ENCODE data around the gene CCDC127.

The CCDC127 gene

GRCh38 chr5:206927-207536 is 10.9 kb downstream of the CCDC127 start:
- TF ChIP-seq FOXM1 (IDR thresholded peaks at IDR 0.05; ENCODE audit: borderline replicate concordance, low read depth): no peak
- no peak for TF ChIP-seq CEBPB (IDR thresholded peaks at IDR 0.05)
- TF ChIP-seq RAD21 (IDR thresholded peaks at IDR 0.05; ENCODE audit: low read depth): no peak
- TF ChIP-seq TAF1 (IDR thresholded peaks at IDR 0.05; ENCODE audit: low read depth): no peak
- no peak for TF ChIP-seq USF1 (IDR thresholded peaks at IDR 0.05)
- no peak for TF ChIP-seq ZBTB7A (IDR thresholded peaks at IDR 0.05; ENCODE audit: low read depth)
- TF ChIP-seq EGR1 (IDR thresholded peaks at IDR 0.05): no peak
- TF ChIP-seq MAX (IDR thresholded peaks at IDR 0.05): no peak

- peak; percentile 7; the same call in 1 of the 2 replicates for TF ChIP-seq NFIC (IDR thresholded peaks at IDR 0.05)
- no peak for TF ChIP-seq USF1 (IDR thresholded peaks at IDR 0.05)
Measured at GRCh38 chr5:206406-206805, 11.5 kb downstream of the CCDC127 start.

GRCh38 chr5:204966-205670 is 12.8 kb downstream of the CCDC127 start:
- no peak for TF ChIP-seq REST (IDR thresholded peaks at IDR 0.05; ENCODE audit: low read depth)
- TF ChIP-seq USF1 (IDR thresholded peaks at IDR 0.05): no peak
- TF ChIP-seq FOXM1 (IDR thresholded peaks at IDR 0.05; ENCODE audit: borderline replicate concordance, low read depth): no peak
- TF ChIP-seq NFIC (IDR thresholded peaks at IDR 0.05): no peak
- TF ChIP-seq CREB1 (IDR thresholded peaks at IDR 0.05; ENCODE audit: low read depth): no peak
- no peak for TF ChIP-seq CEBPB (IDR thresholded peaks at IDR 0.05)
- TF ChIP-seq ZBTB7A (IDR thresholded peaks at IDR 0.05; ENCODE audit: low read depth): no peak
- TF ChIP-seq RAD21 (IDR thresholded peaks at IDR 0.05; ENCODE audit: low read depth): no peak
- no peak for TF ChIP-seq EGR1 (IDR thresholded peaks at IDR 0.05)
- no peak for TF ChIP-seq YY1 (IDR thresholded peaks at IDR 0.05; ENCODE audit: low read depth)
- TF ChIP-seq MAX (IDR thresholded peaks at IDR 0.05): no peak
- no peak for TF ChIP-seq TAF1 (IDR thresholded peaks at IDR 0.05; ENCODE audit: low read depth)
- no peak for TF ChIP-seq TCF12 (IDR thresholded peaks at IDR 0.05; ENCODE audit: low read depth)

- TF ChIP-seq USF1 (IDR thresholded peaks at IDR 0.05): no peak
- no peak for TF ChIP-seq EP300 (IDR thresholded peaks at IDR 0.05; ENCODE audit: borderline replicate concordance)
Measured at GRCh38 chr5:204462-204861, 13.5 kb downstream of the CCDC127 start.

- TF ChIP-seq EP300 (IDR thresholded peaks at IDR 0.05; ENCODE audit: borderline replicate concordance) (no peak), REST (IDR thresholded peaks at IDR 0.05; ENCODE audit: low read depth) (no peak), NFIC (IDR thresholded peaks at IDR 0.05) (no peak), CEBPB (IDR thresholded peaks at IDR 0.05) (no peak), TAF1 (IDR thresholded peaks at IDR 0.05; ENCODE audit: low read depth) (no peak), ZBTB7A (IDR thresholded peaks at IDR 0.05; ENCODE audit: low read depth) (no peak), FOXM1 (IDR thresholded peaks at IDR 0.05; ENCODE audit: borderline replicate concordance, low read depth) (no peak), YY1 (IDR thresholded peaks at IDR 0.05; ENCODE audit: low read depth) (no peak), CREB1 (IDR thresholded peaks at IDR 0.05; ENCODE audit: low read depth) (no peak), RAD21 (IDR thresholded peaks at IDR 0.05; ENCODE audit: low read depth) (no peak), TCF12 (IDR thresholded peaks at IDR 0.05; ENCODE audit: low read depth) (no peak), EGR1 (IDR thresholded peaks at IDR 0.05) (no peak), USF1 (IDR thresholded peaks at IDR 0.05) (no peak), TEAD4 (IDR thresholded peaks at IDR 0.05) (no peak), MAX (IDR thresholded peaks at IDR 0.05) (no peak)
Measured at GRCh38 chr5:204001-204400, 14.0 kb downstream of the CCDC127 start.
